ENCODE results near the gene PSD4.

DNA sequence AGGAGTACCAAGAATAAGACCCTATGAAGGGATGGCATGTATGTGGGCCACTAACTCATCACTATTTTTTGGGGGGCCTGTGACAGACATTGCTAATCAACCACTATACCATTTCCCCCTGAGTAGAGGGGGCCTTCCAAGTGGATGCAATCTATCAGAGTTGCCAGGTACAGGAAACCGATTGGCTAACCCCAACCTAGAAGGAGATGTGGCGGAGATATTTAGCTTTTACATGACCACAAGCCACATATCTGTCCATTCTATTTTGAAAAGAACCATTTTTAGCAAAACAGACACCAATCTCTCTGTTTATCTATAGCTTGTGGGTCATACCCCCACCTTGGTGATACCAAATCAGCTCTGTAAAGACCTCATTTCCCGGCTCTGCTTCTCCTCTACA lies 53.9 kb downstream of the PSD4 start:
- TF ChIP-seq EP300 (IDR thresholded peaks at IDR 0.05) = no peak
- TF ChIP-seq CTCF (IDR thresholded peaks at IDR 0.05) = no peak
- no peak for TF ChIP-seq TP53 (CRISPR knock-in tag; IDR thresholded peaks at IDR 0.05)
- no peak for TF ChIP-seq ELK1 (IDR thresholded peaks at IDR 0.05; ENCODE audit: low read depth, low read length)
- TF ChIP-seq MAFK (IDR thresholded peaks at IDR 0.05; ENCODE audit: partially characterized antibody) = no peak
- TF ChIP-seq JUNB (IDR thresholded peaks at IDR 0.05) = no peak
- TF ChIP-seq MYC (IDR thresholded peaks at IDR 0.05; ENCODE audit: borderline replicate concordance, low read length) = no peak
- TF ChIP-seq SMC3 (IDR thresholded peaks at IDR 0.05) = no peak

Data from A549 (cell line).